SK-N-SH (cell line): ENCODE measurements around the gene BBS4.
"Not testable (repeated sequence)": the region's sequence is repeated elsewhere in the genome, so short reads cannot be mapped to it uniquely, and the experiment has no call there.

Experiments
- FOXM1 ChIP-seq: IDR thresholded peaks from 2 replicates; pipeline ENCODE4 v1.4.0; 2012; ENCODE audit warnings: low read depth, mild to moderate bottlenecking
- TAF1 ChIP-seq: IDR thresholded peaks from 2 replicates; pipeline ENCODE4 v1.6.1; 2012; ENCODE audit warnings: low read depth, mild to moderate bottlenecking, low read length, moderate library complexity, borderline replicate concordance
- YY1 ChIP-seq: IDR thresholded peaks from 2 replicates; pipeline ENCODE4 v1.4.0; 2012; ENCODE audit warnings: low read depth, mild to moderate bottlenecking
- TF ChIP-seq, protein P1 (sequence below): fragments of 200-600 bp; sonication (generic); IDR thresholded peaks from 2 replicates; pipeline ENCODE4 v1.6.1; 2017; ENCODE audit warnings: antibody characterized with exemption, mild to moderate bottlenecking, moderate library complexity
- TF ChIP-seq, protein P2 (sequence below): fragments of 150-350 bp; IDR thresholded peaks from 2 replicates; pipeline ENCODE4 v1.6.1; 2017; ENCODE audit warnings: antibody characterized with exemption, low read length, low read depth, borderline replicate concordance

DNA sequence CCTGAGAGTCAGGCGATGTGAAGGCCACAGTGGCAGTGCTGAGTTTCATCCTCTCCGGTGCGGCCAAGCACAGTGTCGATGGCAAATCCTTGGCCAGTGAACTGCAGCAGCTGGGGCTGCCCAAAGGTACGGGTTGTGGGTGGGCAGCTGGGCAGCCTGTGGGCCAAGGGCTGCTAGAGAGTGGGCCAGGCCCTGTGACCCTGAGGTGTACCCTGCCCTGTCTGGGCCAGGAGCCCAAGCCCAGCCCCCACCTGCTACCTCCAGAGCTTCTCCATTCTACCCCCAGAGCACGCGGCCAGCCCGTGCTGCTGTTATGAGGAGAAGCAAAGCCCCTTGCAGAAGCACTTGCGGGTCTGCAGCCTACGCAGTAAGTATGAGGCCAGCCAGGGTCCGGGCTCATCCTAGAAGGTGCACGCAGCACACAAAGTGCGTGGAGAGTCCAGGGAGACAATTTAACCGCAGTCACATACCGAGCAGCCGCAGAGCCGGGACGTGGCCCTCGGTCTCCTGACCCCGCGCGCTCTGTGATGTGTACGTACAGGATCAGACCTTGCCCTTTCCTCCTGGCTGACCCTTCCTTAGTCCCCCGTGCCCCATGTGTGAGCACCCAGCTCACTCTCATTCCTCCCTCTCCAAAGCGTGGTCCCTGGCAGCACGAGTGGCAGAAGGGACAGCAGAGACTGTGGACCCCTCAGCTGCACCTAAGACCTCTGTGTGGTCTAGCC lies 46.1 kb upstream of the BBS4 start:
- not testable (repeated sequence) for TF ChIP-seq TAF1, FOXM1, YY1
- TF ChIP-seq, protein P1, sequence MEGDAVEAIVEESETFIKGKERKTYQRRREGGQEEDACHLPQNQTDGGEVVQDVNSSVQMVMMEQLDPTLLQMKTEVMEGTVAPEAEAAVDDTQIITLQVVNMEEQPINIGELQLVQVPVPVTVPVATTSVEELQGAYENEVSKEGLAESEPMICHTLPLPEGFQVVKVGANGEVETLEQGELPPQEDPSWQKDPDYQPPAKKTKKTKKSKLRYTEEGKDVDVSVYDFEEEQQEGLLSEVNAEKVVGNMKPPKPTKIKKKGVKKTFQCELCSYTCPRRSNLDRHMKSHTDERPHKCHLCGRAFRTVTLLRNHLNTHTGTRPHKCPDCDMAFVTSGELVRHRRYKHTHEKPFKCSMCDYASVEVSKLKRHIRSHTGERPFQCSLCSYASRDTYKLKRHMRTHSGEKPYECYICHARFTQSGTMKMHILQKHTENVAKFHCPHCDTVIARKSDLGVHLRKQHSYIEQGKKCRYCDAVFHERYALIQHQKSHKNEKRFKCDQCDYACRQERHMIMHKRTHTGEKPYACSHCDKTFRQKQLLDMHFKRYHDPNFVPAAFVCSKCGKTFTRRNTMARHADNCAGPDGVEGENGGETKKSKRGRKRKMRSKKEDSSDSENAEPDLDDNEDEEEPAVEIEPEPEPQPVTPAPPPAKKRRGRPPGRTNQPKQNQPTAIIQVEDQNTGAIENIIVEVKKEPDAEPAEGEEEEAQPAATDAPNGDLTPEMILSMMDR: not testable (repeated sequence)
- TF ChIP-seq, protein P2, sequence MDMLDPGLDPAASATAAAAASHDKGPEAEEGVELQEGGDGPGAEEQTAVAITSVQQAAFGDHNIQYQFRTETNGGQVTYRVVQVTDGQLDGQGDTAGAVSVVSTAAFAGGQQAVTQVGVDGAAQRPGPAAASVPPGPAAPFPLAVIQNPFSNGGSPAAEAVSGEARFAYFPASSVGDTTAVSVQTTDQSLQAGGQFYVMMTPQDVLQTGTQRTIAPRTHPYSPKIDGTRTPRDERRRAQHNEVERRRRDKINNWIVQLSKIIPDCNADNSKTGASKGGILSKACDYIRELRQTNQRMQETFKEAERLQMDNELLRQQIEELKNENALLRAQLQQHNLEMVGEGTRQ: not testable (repeated sequence)
